ENCODE measurements around the gene NUDT16L1. TPM values are rescaled to one million over a fixed set of nuclear protein-coding genes. Genes with fewer than 3 reads are reported as not detected.
A peak's percentile ranks its signal among the peaks of the same experiment; 100 is the strongest.

NUDT16L1 gene
- total RNA-seq, 1 donor from 2014 or later: 43.7 TPM

GRCh38 chr16:4663465-4663776 is 29.9 kb upstream of the NUDT16L1 start:
- intact Hi-C loops (cut with DNase I): no loop called here

GRCh38 chr16:4663777-4664465 is 29.4 kb upstream of the NUDT16L1 start:
- intact Hi-C loops (cut with DNase I): no loop called here
- DNase-seq (ENCODE audit: low spot score): no peak

More at GRCh38 chr16:4663465-4663776, 29.9 kb upstream of the NUDT16L1 start:
- no peak for DNase-seq (ENCODE audit: low spot score)

- intact Hi-C loops (cut with DNase I): no loop called here
- DNase-seq (ENCODE audit: low spot score): no peak
Observed at GRCh38 chr16:4664538-4665418, 28.6 kb upstream of the NUDT16L1 start.

GRCh38 chr16:4666537-4667202 is 26.7 kb upstream of the NUDT16L1 start:
- no peak for DNase-seq (ENCODE audit: low spot score)
- intact Hi-C loops (cut with DNase I): no loop called here

- intact Hi-C loops (cut with DNase I): no loop called here
- no peak for DNase-seq (ENCODE audit: low spot score)
Observed at GRCh38 chr16:4667203-4667963, 26.0 kb upstream of the NUDT16L1 start.

GRCh38 chr16:4668313-4668960 is 24.9 kb upstream of the NUDT16L1 start:
- DNase-seq (ENCODE audit: low spot score): no peak
- intact Hi-C loops (cut with DNase I): no loop called here

- DNase-seq (ENCODE audit: low spot score): no peak
- intact Hi-C loops (cut with DNase I): no loop called here
Observed at GRCh38 chr16:4673387-4674046, 19.8 kb upstream of the NUDT16L1 start.

- no peak for DNase-seq (ENCODE audit: low spot score)
- intact Hi-C loops (cut with DNase I): no loop called here
Observed at GRCh38 chr16:4674926-4675530, 18.3 kb upstream of the NUDT16L1 start.

- intact Hi-C loops (cut with DNase I): no loop called here
- no peak for DNase-seq (ENCODE audit: low spot score)
Observed at GRCh38 chr16:4675864-4676786, 17.2 kb upstream of the NUDT16L1 start.

GRCh38 chr16:4676831-4677230 is 16.5 kb upstream of the NUDT16L1 start:
- no peak for DNase-seq (ENCODE audit: low spot score)
- intact Hi-C loops (cut with DNase I): no loop called here

- peak; percentile 90 for DNase-seq (ENCODE audit: low spot score)
- intact Hi-C loops (cut with DNase I): no loop called here
Observed at GRCh38 chr16:4677390-4677789, 16.0 kb upstream of the NUDT16L1 start.

- no peak for DNase-seq (ENCODE audit: low spot score)
- intact Hi-C loops (cut with DNase I): no loop called here
Observed at GRCh38 chr16:4677994-4678393, 15.4 kb upstream of the NUDT16L1 start.

- no peak for DNase-seq (ENCODE audit: low spot score)
- intact Hi-C loops (cut with DNase I): no loop called here
Observed at GRCh38 chr16:4678596-4678995, 14.8 kb upstream of the NUDT16L1 start.

GRCh38 chr16:4679156-4679849 is 14.1 kb upstream of the NUDT16L1 start:
- intact Hi-C loops (cut with DNase I): no loop called here
- DNase-seq (ENCODE audit: low spot score): no peak

GRCh38 chr16:4679850-4680636 is 13.3 kb upstream of the NUDT16L1 start:
- DNase-seq (ENCODE audit: low spot score): peak; percentile 94
- intact Hi-C loops (cut with DNase I): no loop called here
